AG04449 (cell line): ENCODE data around the gene ZNF488.

Experiments
- CTCF ChIA-PET: fragments of 350-600 bp; formaldehyde crosslinking; extraction: SDS; loops from one replicate; lab custom pipeline; 2021; ENCODE audit warnings: antibody characterized with exemption; lab: Yijun Ruan, JAX
- POLR2A ChIA-PET: fragments of 400-600, 350-600 bp; formaldehyde crosslinking; extraction: SDS; loops from one replicate; lab custom pipeline; 2020; ENCODE audit warnings: antibody characterized with exemption, inconsistent platforms; lab: Yijun Ruan, JAX
- DNase-seq: peaks from one replicate; pipeline ENCODE4 v3.0.0-alpha.2; 2010; ENCODE audit warnings: low read depth, low spot score
- H3K4me3 ChIP-seq: 2 replicates; pipeline ENCODE4 v1.5.1; 2011; ENCODE audit warnings: low read depth, mild to moderate bottlenecking, control low read depth, low read length
- CTCF ChIP-seq: IDR thresholded peaks from one replicate; pipeline ENCODE4 v1.5.1; 2011; ENCODE audit warnings: mild to moderate bottlenecking, moderate library complexity, low read length, control low read depth, inconsistent platforms; ENCODE audit not compliant: insufficient read depth; ENCODE audit errors: missing control alignments

The ZNF488 gene

DNA sequence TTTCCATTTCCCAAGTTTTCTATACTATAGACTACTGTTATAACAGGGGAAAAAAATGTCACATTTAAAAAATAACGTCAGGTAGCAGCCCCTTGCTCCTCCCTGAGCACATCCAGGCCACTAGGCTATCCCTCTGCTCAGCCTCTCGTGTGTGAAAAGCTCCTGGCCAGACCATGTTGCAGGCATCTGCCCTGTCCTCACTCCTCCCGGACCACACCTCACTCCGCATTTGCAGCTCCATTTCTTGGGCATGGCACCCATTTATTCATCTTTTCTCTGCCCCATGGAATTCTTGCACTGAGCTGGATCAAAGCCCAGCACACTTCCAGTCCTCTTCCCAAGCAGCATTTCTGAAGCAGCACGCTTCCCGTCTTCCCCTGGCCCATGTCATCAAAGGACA is 63.3 kb downstream of the ZNF488 start:
- DNase-seq: no peak
- no peak overlapping the region for H3K4me3 ChIP-seq
- POLR2A ChIA-PET: no interaction called here
- CTCF ChIA-PET: interaction anchor here (0.9 to 1.9 kb wide), 4 partner anchors 9 to 275 kb away, joined by 4 to 8 read pairs (median 4); no protein-coding TSS in a partner anchor
- no peak for TF ChIP-seq CTCF

GRCh38 chr10:47319784-47320183 is 64.3 kb downstream of the ZNF488 start:
- POLR2A ChIA-PET: no interaction called here
- H3K4me3 ChIP-seq: no peak overlapping the region
- CTCF ChIA-PET: interaction anchor here (1.5 kb wide), 1 partner anchor 21 kb away, joined by 4 read pairs; no protein-coding TSS in a partner anchor
- no peak for TF ChIP-seq CTCF
- no peak for DNase-seq

DNA sequence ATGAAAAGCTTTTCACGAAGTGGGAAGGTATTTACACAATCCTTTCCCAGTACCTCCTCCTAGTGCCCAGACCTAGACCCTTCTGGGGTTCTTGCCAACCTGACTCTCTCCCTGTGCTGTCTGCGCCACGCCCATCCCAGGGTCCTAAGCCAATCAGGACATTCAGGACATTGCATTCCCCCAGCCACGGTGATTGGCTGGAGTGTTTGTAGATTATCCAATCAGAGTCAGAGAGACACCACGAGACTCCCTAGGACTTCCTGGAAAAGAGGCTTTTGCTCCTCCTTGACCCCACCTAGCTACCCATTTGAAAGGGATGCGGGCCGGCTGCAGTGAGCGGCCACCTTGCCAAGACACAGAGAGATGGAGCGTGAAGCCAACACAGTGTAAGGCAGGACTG is 65.4 kb downstream of the ZNF488 start:
- POLR2A ChIA-PET: no interaction called here
- no peak for TF ChIP-seq CTCF
- DNase-seq: no peak
- no peak overlapping the region for H3K4me3 ChIP-seq
- CTCF ChIA-PET: interaction anchor here (1.4 to 2.8 kb wide), 2 partner anchors 271 to 294 kb away, joined by 4 to 9 read pairs; no protein-coding TSS in a partner anchor

- ChIA-PET POLR2A (no interaction called here), CTCF (interaction anchor here (1.4 to 9.0 kb wide), 4 partner anchors 11 to 293 kb away, joined by 4 to 291 read pairs (median 8); no protein-coding TSS in a partner anchor)
- DNase-seq: no peak
- TF ChIP-seq CTCF: no peak
- H3K4me3 ChIP-seq: no peak overlapping the region
Observed at GRCh38 chr10:47317251-47317650, 66.8 kb downstream of the ZNF488 start.

DNA sequence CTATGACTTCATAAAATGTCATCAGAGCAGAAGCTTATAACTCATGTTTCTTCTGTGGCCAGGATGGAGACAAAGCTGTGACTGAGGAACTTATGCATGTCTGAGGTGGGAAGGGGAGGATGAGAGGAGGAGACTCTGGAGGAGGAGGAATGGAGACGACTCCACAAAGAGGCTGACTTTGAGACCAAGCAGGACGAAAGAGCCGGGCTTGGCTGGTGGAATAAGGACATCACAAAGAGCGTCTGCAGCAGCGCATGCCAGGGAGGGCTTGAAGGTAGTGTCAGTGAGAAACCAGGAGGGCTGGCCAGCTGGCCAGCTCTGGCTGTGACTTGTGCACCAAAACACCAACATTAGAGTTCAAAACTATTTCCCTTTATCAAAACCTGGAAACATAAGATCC is 68.0 kb downstream of the ZNF488 start:
- DNase-seq: no peak
- ChIA-PET POLR2A (no interaction called here), CTCF (interaction anchor here (1.6 to 9.0 kb wide), 4 partner anchors 10 to 322 kb away, joined by 7 to 291 read pairs (median 52); no protein-coding TSS in a partner anchor)
- TF ChIP-seq CTCF: no peak
- no peak overlapping the region for H3K4me3 ChIP-seq
